HG03175 (cell line): ENCODE data around the gene QDPR.
"Not testable (repeated sequence)": the region's sequence is repeated elsewhere in the genome, so short reads cannot be mapped to it uniquely, and the experiment has no call there.

Experiments
- ATAC-seq: cut with Tn5 transposase; IDR thresholded peaks from one replicate; pipeline ENCODE4 v1.9.1; 2021; ENCODE audit warnings: mild to moderate bottlenecking, moderate library complexity; ENCODE audit not compliant: unreplicated experiment

QDPR gene

DNA sequence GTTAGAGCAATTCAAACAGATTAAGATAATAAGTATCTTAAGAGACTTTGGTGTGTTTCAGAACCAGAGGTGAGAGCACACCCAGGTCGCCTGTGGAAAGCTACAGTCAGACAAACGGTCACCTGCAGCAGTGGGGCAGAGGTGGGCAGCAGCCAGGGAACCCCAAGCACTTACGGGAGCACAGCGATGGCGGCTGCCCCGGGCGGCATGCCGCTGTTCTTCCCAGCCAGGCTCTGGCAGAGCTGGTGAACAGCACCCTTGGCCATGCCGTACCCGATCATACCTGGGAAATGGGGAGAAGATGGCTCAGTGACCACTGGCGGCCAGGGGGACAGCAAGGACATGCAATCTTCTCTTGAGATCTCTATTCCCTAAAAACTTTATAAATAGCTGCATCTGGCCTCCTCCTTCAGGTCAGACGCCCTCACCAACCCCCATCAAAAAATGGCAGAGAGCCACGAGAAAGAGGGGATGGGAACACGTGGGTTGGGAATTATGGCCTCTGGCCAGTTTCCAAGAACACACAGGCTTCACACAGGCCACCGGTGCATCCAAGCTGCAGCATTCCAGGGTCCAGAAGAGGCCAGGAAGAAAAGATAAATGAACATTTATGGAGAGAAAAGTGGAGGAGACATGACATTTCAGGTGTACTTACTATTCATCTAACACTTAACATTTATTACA lies 19.7 kb downstream of the QDPR start:
- ATAC-seq, result no peak

DNA sequence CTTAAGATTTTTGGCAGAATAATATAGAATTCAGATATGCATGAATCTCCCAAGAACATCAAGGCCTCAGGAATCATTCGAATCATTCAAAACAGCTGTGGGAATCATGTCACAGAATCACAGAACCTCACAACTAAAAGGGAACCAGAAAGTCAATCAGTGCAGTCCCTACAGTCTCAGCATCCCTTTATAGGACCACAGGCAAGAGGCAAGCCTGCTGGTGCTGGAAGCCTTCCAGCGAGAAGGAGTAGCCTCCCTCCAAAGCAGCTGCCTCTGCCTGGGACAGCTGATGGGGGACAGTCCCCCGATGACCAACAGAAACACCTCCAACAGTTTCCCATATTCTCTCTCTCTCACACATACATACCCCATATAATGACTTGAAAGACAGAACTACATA lies 20.7 kb downstream of the QDPR start:
- ATAC-seq, result no peak

DNA sequence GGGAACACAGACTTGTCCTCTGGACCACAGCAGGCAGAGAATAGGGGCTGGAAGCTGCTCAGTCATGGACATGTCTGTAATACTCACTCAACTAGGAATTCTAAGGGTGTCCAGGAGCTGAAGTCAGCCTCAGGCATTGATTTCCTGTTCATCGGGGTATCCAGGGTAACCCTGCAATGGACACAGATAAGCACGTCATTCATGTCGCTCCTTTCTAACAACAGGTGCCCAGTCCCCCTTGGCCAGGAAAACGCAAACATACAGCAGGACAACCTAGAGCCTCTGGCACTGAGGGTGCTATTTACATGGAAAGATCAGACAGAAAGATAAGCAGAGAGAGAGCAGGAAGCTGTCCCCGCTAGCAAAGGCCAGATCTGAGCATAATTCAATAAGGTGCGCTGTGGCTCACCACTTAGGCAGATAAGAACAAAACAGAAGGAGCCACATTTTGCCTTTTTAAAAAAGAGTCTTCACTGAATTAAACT lies 21.3 kb downstream of the QDPR start:
- ATAC-seq, result no peak

DNA sequence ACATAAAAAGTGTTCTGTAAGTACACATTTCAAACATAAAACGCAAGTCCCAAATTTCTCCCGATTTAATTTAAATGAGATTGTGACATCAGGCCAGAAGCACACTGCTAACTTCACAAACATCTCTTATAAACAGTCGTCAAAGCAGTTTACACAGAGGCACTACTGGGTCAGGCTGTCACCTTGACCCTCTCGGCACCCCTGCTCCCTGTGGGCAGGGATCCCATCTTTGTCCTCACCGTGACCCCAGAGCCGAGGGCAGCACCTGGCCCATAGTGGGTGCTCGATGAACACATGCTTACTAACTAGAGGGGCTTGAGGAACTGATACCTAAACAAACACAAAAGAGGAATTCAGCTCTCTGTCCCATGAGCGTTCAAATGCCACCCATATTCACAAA lies 22.2 kb downstream of the QDPR start:
- ATAC-seq, result no peak

DNA sequence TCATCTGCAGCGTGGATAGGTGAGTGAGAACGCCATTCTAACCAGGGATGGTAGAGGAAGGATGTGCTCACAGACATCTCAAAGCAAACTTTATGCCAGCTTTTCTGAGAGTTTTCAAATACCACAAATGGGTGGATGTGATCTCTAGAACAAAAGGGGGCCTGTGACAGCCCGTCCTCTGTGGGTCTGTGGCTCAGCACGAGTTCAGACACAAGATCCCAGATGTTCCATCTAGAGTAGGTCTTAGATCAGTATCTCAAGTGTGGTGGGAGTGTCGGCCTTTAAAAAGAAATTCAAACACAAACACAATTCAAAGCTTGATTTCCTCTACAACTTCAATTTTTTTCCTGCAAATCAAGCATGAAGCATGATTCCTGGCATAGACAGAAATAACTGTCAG lies 22.8 kb downstream of the QDPR start:
- ATAC-seq, result no peak

DNA sequence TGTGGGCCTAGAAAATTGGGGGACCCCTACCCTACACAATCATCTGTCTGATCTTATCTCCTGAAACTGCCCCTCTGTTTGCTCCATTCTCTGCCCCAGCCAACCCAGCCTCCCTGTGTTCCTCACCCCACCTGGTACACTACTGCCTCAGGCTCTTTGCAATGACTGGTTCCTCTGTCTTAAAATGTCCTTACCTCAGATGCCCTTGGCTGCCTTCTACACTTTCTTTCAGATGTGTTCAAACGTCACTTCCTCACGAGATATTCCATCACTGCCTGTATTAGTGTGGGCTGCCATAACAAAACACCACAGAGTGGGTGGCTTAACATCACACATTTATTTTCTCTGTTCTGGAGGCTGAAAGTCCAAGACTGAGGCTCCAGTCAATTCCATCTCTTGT lies 29.2 kb downstream of the QDPR start:
- ATAC-seq, result no peak

- ATAC-seq, result no peak
Measured at GRCh38 chr4:17480955-17481354, 30.9 kb downstream of the QDPR start.

DNA sequence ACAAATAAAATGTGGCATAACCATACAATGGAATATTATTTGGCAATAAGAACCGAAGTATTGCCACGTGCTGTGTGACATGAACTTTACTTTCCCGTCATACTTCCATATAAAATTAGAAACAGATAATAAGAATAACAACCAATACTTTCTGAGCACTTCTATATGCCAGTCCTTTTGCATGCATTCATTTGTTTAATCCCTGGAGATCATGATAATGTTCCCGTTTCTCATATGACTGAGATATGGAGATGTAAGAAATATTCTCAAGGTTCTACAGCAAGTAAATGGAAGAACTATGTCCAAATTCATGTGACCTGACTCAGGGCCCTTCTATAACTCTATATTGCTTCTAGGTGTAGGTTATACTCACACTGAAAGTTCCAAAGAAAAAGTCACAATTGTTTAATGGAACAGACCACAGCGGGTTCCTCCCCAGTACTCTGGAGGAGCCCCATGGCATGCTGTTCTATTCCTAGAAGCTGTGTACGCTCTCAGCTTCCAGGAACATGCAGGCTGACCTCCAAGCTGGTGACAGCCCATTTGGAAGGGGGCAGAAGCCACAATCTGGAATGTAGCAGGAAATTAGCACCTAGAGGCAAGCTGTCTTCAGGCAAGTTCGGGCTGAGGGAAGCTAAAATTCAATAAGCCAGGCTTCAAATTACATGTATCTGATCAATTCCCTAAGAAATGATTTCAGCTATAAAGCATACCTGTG lies 31.5 kb downstream of the QDPR start:
- no peak for ATAC-seq

- no peak for ATAC-seq
Measured at GRCh38 chr4:17477774-17478472, 34.0 kb downstream of the QDPR start.

GRCh38 chr4:17476853-17477252 lies 35.0 kb downstream of the QDPR start:
- no peak for ATAC-seq

- no peak for ATAC-seq
Measured at GRCh38 chr4:17475481-17475880, 36.4 kb downstream of the QDPR start.

- ATAC-seq, result no peak
Measured at GRCh38 chr4:17469931-17470674, 41.8 kb downstream of the QDPR start.

DNA sequence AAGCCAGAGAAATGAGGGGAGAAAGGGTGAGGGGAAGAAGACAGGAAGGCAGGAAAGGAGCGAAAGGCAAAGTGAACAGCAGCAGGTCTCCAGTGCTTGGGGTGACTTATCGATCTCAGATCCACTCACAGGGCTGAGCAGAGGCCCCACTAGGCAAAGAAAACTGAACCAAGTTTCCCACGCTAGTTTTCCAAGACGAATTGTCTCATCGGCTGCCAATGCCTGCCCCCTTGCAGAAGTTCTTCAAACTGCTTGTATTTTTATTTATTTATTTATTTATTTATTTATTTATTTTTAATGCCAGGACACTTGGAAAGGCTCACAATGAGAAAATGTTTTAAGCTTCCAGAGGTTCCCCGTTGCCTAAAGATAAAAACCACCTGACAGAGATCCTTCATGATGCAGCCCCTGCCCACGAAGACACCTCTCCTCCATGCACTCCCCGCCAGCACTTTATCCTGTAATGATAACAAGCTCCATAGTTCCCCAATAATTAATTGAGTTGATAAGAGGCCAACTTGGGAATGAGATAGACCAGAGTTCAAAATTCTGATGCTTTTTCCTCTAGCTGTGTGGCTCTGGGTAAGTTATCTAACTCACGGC lies 43.2 kb downstream of the QDPR start:
- no peak for ATAC-seq

- no peak for ATAC-seq
Measured at GRCh38 chr4:17463606-17464005, 48.3 kb downstream of the QDPR start.

GRCh38 chr4:17450269-17450804 lies 61.6 kb downstream of the QDPR start:
- no peak for ATAC-seq

GRCh38 chr4:17448689-17449088 lies 63.2 kb downstream of the QDPR start:
- no peak for ATAC-seq

DNA sequence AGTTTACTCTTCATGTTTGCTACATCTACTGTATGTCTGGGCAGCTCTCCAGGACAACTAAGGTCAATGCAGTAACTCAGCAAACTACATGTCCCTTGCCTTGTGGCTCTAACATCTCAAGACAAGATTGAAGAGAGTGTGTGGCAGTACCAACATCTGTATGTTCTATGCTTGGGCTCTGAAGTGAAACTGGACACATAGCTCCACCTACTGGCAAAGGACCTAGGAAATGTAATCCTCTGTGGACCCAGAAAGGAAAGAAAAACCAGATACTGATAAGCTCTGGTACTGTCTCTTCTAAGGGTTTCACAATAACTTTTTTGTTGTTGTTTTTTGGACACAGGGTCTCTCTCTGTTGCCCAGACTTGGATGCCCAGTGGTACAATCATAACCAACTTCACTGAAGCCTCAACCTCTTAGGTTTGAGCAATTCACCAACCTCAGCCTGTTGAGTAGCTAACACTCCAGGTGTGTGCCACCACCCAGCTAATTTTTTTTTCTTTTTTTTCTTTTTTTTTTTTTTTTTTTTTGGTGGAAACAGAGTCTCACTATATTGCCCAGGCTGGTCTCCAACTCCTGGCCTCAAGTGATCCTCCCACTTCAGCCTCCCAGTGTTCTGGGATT lies 64.1 kb downstream of the QDPR start:
- ATAC-seq, result peak; percentile 97

DNA sequence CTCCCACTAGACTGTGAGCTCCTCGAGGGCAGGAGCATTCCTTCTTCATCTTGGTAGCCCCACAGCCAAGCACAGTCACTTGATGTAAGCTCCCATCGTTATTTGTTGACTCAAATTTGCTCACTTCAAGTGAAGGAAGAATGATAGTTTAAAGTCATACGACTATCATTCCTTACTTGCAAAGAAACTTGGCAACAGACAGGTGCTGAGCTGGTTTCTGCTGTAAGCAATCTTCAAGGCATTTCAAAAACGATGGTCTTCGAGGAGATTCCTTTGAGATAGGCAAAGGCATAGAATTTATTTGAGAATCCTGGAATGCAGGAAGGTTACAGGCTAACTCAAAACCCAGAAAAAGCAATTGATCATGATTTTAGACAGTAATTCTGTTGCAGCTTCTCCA lies 64.8 kb downstream of the QDPR start:
- ATAC-seq, result no peak

DNA sequence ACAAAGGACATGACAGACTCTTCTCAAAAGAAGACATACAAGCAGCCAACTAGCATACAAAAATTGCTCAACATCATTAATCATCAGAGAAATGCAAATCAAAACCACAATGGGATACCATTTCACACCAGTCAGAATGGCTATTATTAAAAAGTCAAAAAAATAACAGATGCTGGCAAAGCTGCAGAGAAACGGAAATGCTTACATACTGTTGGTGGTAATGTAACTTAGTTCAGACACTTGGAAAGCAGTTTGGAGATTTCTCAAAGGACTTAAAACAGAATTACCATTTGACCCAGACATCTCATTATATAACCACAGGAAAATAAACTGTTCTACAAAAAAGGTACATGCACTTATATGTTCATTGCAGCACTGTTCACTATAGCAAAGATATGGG lies 69.4 kb downstream of the QDPR start:
- not testable (repeated sequence) for ATAC-seq

- ATAC-seq, result no peak
Measured at GRCh38 chr4:17437396-17437795, 74.5 kb downstream of the QDPR start.
